OCI-LY7 (cell line): ENCODE measurements around the gene RTKN. TPM values are rescaled to one million over a fixed set of nuclear protein-coding genes. Genes with fewer than 3 reads are reported as not detected.

Experiments used
- Bru-seq: library from RNA; stranded (reverse); fragments of 400-500 nt; gene quantifications from one replicate; lab custom pipeline; 2021; lab: Mats Ljungman, UMichigan
- BruChase-seq, 2 experiments: library from RNA; stranded (reverse); fragments of 400-500 nt; gene quantifications; one replicate each; lab custom pipeline; 2021; lab: Mats Ljungman, UMichigan
- BruUV-seq: library from RNA; stranded (reverse); fragments of 400-500 nt; replicated peaks from 2 replicates; lab custom pipeline; 2021; lab: Mats Ljungman, UMichigan
- CTCF ChIA-PET: fragments of 300-600 bp; sonication (Branson Sonifier 250); formaldehyde crosslinking; loops from one replicate; lab custom pipeline; 2022; ENCODE audit warnings: antibody characterized with exemption; ENCODE audit not compliant: unreplicated experiment; lab: Charles Lee
- POLR2A ChIA-PET: fragments of 300-600 bp; sonication (Branson Sonifier 250); formaldehyde crosslinking; loops from one replicate; lab custom pipeline; 2022; ENCODE audit warnings: antibody characterized with exemption; lab: Charles Lee
- DNase-seq: peaks from one replicate; pipeline ENCODE4 v3.0.0-alpha.2; 2015; ENCODE audit warnings: low spot score
- H2AFZ ChIP-seq: fragments of 200-600 bp; sonication (generic), shearing (Covaris generic); 2 replicates; pipeline ENCODE4 v1.6.1; 2014; ENCODE audit warnings: mild to moderate bottlenecking, antibody characterized with exemption, low read length, moderate library complexity
- H3K27ac ChIP-seq: fragments of 200-600 bp; sonication (generic); 2 replicates; pipeline ENCODE4 v1.5.1; 2014; ENCODE audit warnings: mixed run types, low read depth, mild to moderate bottlenecking, moderate library complexity, low read length, inconsistent platforms; ENCODE audit not compliant: poor library complexity, severe bottlenecking
- H3K36me3 ChIP-seq: fragments of 200-600 bp; sonication (generic); 2 replicates; pipeline ENCODE4 v1.6.1; 2014; ENCODE audit warnings: mild to moderate bottlenecking, antibody characterized with exemption, low read length, moderate library complexity, mixed read lengths; ENCODE audit not compliant: insufficient read depth
- H3K4me1 ChIP-seq: fragments of 200-600 bp; sonication (generic); 2 replicates; pipeline ENCODE4 v1.5.1; 2014; ENCODE audit warnings: mild to moderate bottlenecking, low read length; ENCODE audit not compliant: insufficient read depth, poor library complexity, severe bottlenecking
- H3K4me2 ChIP-seq: fragments of 200-600 bp; sonication (generic); 2 replicates; pipeline ENCODE4 v1.6.1; 2014; ENCODE audit warnings: mild to moderate bottlenecking, low read length
- H3K4me3 ChIP-seq: fragments of 200-600 bp; sonication (generic); 2 replicates; pipeline ENCODE4 v1.5.1; 2014; ENCODE audit warnings: mild to moderate bottlenecking, low read depth, low read length; ENCODE audit not compliant: poor library complexity, severe bottlenecking
- H3K79me2 ChIP-seq: fragments of 200-600 bp; sonication (generic); 2 replicates; pipeline ENCODE4 v1.6.1; 2016; ENCODE audit warnings: low read depth, mild to moderate bottlenecking, low read length, moderate library complexity, mixed read lengths; ENCODE audit not compliant: insufficient read depth
- H3K9me2 ChIP-seq: fragments of 200-600 bp; sonication (generic); 2 replicates; pipeline ENCODE4 v1.6.1; 2016; ENCODE audit warnings: mild to moderate bottlenecking, low read length, mixed read lengths; ENCODE audit not compliant: insufficient read depth
- H3K9me3 ChIP-seq: fragments of 200-600 bp; sonication (generic); 2 replicates; pipeline ENCODE4 v1.6.1; 2014; ENCODE audit warnings: mild to moderate bottlenecking, mixed run types, low read length, mixed read lengths
- H4K20me1 ChIP-seq: fragments of 200-600 bp; sonication (generic); 2 replicates; pipeline ENCODE4 v1.6.1; 2014; ENCODE audit warnings: mild to moderate bottlenecking, antibody characterized with exemption, low read length, moderate library complexity, mixed read lengths; ENCODE audit not compliant: insufficient read depth
- EZH2phosphoT487 ChIP-seq: fragments of 200-600 bp; sonication (generic); IDR thresholded peaks from 2 replicates; pipeline ENCODE4 v1.6.1; 2018; ENCODE audit warnings: low read depth, borderline replicate concordance, mild to moderate bottlenecking, mixed run types, antibody characterized with exemption, low read length, moderate library complexity, mixed read lengths
- intact Hi-C: fragments of 100-400 bp; cut with micrococcal nuclease; formaldehyde crosslinking; loops from one replicate; pipeline ENCODE4 v1.10.0; 2022; ENCODE audit not compliant: unreplicated experiment
- long read RNA-seq: library from polyadenylated mRNA; stranded (forward); transcript quantifications from one replicate; pipeline ENCODE4 v2.0.0, GENCODE V29; 2022
- total RNA-seq, 2 experiments: library from RNA; depleted of rRNA in 1 of 2; stranded (reverse); fragments of >200 nt in 1 of 2; shearing (Covaris generic) in 1 of 2; gene quantifications; 2 replicates each; pipeline ENCODE4 v1.2.3, GENCODE V29; 2014 to 2022
- TF ChIP-seq, protein P1 (sequence below): fragments of 200-600 bp; sonication (generic); conservative IDR thresholded peaks from 2 replicates; pipeline ENCODE4 v1.5.1; 2014; ENCODE audit warnings: mild to moderate bottlenecking, antibody characterized with exemption, low read length, moderate library complexity, mixed read lengths

Gene RTKN, protein sequence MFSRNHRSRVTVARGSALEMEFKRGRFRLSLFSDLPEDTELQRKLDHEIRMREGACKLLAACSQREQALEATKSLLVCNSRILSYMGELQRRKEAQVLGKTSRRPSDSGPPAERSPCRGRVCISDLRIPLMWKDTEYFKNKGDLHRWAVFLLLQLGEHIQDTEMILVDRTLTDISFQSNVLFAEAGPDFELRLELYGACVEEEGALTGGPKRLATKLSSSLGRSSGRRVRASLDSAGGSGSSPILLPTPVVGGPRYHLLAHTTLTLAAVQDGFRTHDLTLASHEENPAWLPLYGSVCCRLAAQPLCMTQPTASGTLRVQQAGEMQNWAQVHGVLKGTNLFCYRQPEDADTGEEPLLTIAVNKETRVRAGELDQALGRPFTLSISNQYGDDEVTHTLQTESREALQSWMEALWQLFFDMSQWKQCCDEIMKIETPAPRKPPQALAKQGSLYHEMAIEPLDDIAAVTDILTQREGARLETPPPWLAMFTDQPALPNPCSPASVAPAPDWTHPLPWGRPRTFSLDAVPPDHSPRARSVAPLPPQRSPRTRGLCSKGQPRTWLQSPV
- total RNA-seq (2014; rRNA removed; shearing (Covaris generic)) (1.3 and 2.3 TPM in 2 replicates), total RNA-seq (2022) (5.4 and 7.7 TPM in 2 replicates), Bru-seq, nascent RNA (percentile 34 among the genes with signal in this experiment), BruChase-seq, experiment 1, labeled RNA remaining after a 6-hour chase (percentile 36 among the genes with signal in this experiment), BruChase-seq, experiment 2, labeled RNA remaining after a 2-hour chase (percentile 39 among the genes with signal in this experiment)
- long read RNA-seq, transcript RTKN-203 (13 exons, 2,646 nt), result major isoform, 5 of 11 reads
- long read RNA-seq, partial matches to known transcripts, result 0 of 11 reads
- long read RNA-seq, other reads (novel, unspliced or antisense), result 2 of 11 reads

DNA sequence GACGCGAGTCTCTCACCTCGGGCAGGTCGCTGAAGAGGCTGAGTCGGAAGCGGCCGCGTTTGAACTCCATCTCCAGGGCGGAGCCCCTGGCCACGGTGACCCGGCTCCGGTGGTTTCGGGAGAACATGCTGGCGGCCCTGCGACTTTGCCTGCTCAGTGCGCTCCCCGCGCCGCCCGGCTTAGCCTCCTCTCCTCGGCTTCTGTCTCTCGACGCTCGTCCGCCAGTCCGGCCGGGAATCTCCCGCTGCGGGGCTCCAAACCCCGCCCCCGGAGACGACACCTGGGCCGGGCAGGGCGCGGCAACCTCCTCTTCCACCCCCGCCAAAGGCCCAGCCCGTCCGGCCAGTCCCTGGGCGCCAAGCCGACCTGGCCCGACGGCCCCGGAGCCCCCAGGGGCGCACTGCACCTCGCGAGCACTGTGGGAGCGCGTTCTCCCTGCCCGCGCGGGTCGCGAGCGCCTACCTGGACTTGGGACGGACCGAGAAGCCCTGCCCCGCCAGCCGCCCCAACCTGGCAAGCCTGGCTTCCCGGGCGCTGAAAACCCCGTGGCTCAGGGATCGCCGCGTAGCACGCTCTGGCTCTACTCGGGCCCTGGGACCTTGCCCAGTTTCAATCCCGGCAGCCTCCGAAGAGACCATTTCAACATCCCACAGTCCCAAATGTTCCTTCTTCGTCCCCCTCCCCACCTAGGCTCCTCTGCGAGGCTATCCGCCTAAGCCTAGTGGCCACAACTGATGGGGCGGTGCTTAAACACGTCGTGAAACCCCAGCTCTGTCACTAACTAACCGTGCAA, at the start of gene RTKN:
RTKN (minus strand) TSS at position 248 of the 793 bp plus-strand sequence; CDS start at position 127, 121 bp downstream.
- Histone ChIP-seq H2AFZ (no peak within 1 kb of the TSS; the same call in 1 of the 2 replicates), H3K4me2 (peak within 1 kb of the TSS; percentile 50; the same call in 1 of the 2 replicates), H3K4me1 (peaks cover 30% of the 10 kb centered on the region), H3K79me2 (no peaks in the 10 kb centered on the region), H3K4me3 (no peak within 1 kb of the TSS), H3K27ac (no peak within 1 kb of the TSS), H4K20me1 (no peaks in the 10 kb centered on the region), H3K9me3 (no peaks in the 10 kb centered on the region), H3K36me3 (no peaks in the 10 kb centered on the region), H3K9me2 (no peaks in the 10 kb centered on the region)
- TF ChIP-seq EZH2phosphoT487, result no peak
- TF ChIP-seq, protein P1, sequence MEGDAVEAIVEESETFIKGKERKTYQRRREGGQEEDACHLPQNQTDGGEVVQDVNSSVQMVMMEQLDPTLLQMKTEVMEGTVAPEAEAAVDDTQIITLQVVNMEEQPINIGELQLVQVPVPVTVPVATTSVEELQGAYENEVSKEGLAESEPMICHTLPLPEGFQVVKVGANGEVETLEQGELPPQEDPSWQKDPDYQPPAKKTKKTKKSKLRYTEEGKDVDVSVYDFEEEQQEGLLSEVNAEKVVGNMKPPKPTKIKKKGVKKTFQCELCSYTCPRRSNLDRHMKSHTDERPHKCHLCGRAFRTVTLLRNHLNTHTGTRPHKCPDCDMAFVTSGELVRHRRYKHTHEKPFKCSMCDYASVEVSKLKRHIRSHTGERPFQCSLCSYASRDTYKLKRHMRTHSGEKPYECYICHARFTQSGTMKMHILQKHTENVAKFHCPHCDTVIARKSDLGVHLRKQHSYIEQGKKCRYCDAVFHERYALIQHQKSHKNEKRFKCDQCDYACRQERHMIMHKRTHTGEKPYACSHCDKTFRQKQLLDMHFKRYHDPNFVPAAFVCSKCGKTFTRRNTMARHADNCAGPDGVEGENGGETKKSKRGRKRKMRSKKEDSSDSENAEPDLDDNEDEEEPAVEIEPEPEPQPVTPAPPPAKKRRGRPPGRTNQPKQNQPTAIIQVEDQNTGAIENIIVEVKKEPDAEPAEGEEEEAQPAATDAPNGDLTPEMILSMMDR, result no peak
- ChIA-PET CTCF (interaction anchor here (0.5 kb wide), 1 partner anchor 234 kb away, joined by 3 read pairs; no protein-coding TSS in a partner anchor), POLR2A (interaction anchor here (1.4 to 2.3 kb wide), 3 partner anchors 13 to 21 kb away, joined by 3 to 13 read pairs (median 5); partner anchors contain the start of genes C2orf81, INO80B and WDR54)
- DNase-seq, result no peak
- intact Hi-C loops, result no loop called here
- BruUV-seq, result no TSS peak

DNA sequence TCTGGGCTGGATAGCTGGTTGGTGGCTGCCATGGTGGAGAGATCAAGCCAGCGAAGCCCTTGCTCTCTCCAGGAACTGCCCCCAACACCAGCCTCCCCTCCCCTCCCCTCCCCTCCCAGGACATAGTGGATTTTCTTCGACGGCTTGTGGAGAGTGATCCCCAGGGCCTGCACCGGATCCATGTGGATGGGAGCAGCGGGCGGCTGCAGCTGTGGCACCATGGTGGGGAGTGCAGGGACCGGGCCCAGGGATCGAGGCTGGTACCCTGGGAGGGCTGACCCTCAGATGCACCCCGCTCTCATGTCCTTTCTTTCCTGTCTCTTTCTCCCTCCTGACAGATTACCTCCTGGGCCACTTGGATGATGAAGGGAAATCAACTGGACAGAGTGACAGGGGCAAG, 48.2 kb upstream of the RTKN start:
- intact Hi-C loops, result no loop called here
- ChIA-PET POLR2A (interaction anchor here (0.6 to 0.9 kb wide), 2 partner anchors 17 kb away, joined by 3 to 4 read pairs; partner anchors contain the start of gene PCGF1), CTCF (interaction anchor here (0.6 kb wide), 1 partner anchor 361 kb away, joined by 3 read pairs; no protein-coding TSS in a partner anchor)
- TF ChIP-seq, protein P1, result no peak
- TF ChIP-seq EZH2phosphoT487, result no peak
- Histone ChIP-seq H3K4me2 (no peak overlapping the region), H3K9me2 (no peaks in the 10 kb centered on the region), H3K79me2 (no peaks in the 10 kb centered on the region), H3K36me3 (peaks cover 60% of the 10 kb centered on the region), H2AFZ (no peak overlapping the region), H3K27ac (no peak overlapping the region), H3K4me1 (no peaks in the 10 kb centered on the region), H3K9me3 (no peaks in the 10 kb centered on the region), H3K4me3 (no peak overlapping the region), H4K20me1 (no peaks in the 10 kb centered on the region)
- BruUV-seq, result no TSS peak
- no peak for DNase-seq
